Cardiac fibroblast (primary cell): Measurements from ENCODE around the gene SEL1L3.
A peak's percentile ranks its signal among the peaks of the same experiment; 100 is the strongest.

Source experiments
- DNase-seq, 2 donors: peaks; one replicate each; pipeline versions ENCODE4 v3.0.0 to v3.0.0-alpha.2; 2010; ENCODE audit warnings: low read depth in 2 of 2
- H3K4me3 ChIP-seq, 2 donors: replicated peaks in 1 of 2; 1 replicate in 1 of 2; 2 replicates in 1 of 2; pipeline ENCODE4 v1.5.1; 2011; ENCODE audit warnings: low read depth in 2 of 2, low read length in 2 of 2, mild to moderate bottlenecking in 2 of 2, moderate library complexity in 1 of 2
- CTCF ChIP-seq: IDR thresholded peaks from one replicate; pipeline ENCODE4 v1.5.1; 2011; ENCODE audit warnings: low read depth, mild to moderate bottlenecking, low read length, inconsistent platforms

SEL1L3 gene

GRCh38 chr4:25901030-25901430 lies 38.2 kb upstream of the SEL1L3 start:
- no peak for TF ChIP-seq CTCF
- no peak overlapping the region for H3K4me3 ChIP-seq
- no peak for DNase-seq

- peak in 1 of 2 donors; percentile 47 for DNase-seq
- TF ChIP-seq CTCF = no peak
These were observed 37.5 kb upstream of the SEL1L3 start for GRCh38 chr4:25900310-25900709.

GRCh38 chr4:25896776-25897539 lies 34.2 kb upstream of the SEL1L3 start:
- DNase-seq = no peak
- no peak overlapping the region for H3K4me3 ChIP-seq
- TF ChIP-seq CTCF = no peak

More at GRCh38 chr4:25900310-25900709, 37.5 kb upstream of the SEL1L3 start:
- H3K4me3 ChIP-seq = no peak overlapping the region

GRCh38 chr4:25892796-25893195 lies 30.0 kb upstream of the SEL1L3 start:
- no peak overlapping the region for H3K4me3 ChIP-seq
- DNase-seq = no peak
- no peak for TF ChIP-seq CTCF

- DNase-seq = no peak
- no peak for TF ChIP-seq CTCF
- no peak overlapping the region for H3K4me3 ChIP-seq
These were observed 28.0 kb upstream of the SEL1L3 start for GRCh38 chr4:25890571-25891485.

GRCh38 chr4:25889589-25890503 lies 27.1 kb upstream of the SEL1L3 start:
- no peak overlapping the region for H3K4me3 ChIP-seq
- no peak for TF ChIP-seq CTCF
- DNase-seq = no peak
